NCI-H446 treated with DMSO at 0.1 percent for 48 hours (cell line): ENCODE data around the gene MSI1.

Experiments used
- DNase-seq: peaks from one replicate; lab custom pipeline; 2025; lab: John Stamatoyannopoulos, UW

The MSI1 gene

DNA sequence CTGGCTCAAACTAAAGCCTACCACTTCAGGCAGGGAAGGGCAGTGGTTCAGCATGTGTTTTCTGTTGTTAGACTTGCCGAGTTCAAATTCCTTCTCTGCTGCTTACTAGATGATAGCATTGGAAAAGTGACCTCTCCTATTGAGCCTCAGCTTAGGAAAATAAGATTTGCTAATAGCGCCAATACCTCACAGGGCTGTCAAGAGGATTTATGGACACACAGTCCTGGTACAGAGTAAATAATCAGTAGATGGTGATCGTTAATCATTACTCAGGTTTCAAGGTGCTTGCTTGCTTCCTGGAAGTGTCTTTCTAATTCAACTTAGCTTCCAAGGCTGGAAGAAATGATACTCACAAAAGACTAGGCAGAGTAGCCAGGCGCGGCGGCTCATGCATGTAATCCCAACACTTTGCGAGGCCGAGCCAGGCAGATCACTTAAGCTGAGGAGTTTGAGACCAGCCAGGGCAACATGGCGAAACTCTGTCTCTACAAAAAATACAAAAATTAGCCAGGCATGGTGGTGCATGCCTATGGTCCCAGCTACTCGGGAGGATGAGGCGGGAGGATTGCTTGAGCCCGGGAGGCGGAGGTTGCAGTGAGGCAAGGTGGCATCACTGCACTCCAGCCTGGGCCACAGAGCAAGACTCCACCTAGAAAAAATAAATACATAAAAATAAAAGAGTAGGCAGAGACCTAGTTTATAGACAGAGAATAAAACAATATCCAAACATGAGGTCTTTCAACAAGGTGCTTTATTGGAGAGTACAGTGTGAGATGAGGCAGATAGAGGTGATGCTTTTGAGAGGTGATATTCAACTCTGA lies 47.4 kb downstream of the MSI1 start:
- no peak for DNase-seq

DNA sequence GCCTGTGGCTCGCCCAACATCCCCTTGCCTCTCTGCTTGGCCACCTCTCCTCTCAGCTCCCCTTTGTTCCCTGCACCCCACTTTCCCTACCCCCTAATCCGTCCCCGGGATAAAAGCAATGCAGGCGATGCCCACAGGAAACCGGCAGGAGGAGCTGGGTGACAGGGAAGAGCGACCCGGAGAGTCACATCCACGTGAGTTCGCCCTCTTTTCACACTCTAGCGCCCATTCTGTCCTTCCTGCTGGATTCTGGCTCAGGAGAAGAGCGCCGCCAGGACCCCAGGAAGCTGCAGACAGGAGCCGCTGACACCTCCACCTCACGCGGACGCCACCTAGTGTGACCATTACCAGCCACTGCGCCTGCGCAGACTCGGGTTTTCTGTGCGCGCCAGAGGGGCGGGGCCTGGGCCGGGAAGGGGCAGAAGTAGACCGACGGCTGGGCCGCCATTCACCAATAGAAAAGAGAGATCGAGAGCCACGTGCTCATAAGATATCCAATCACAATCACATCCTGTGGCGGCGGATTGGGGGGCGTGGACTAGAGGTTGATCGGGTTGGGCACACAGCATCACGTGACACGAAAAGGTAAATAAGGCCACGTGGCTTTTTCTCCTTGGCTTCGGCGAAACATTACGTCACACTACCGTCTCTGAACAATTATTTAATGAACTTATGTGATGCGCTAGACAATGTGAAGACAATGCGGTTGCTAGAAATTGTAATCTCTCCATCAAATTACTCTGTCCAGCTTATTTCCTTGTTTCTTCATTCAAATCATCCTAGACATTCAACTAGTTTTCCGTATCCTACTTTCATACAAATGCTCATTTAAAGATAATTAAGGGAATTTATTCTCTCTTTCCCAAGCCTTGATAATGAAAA lies 51.5 kb downstream of the MSI1 start:
- peak; percentile 99 for DNase-seq

DNA sequence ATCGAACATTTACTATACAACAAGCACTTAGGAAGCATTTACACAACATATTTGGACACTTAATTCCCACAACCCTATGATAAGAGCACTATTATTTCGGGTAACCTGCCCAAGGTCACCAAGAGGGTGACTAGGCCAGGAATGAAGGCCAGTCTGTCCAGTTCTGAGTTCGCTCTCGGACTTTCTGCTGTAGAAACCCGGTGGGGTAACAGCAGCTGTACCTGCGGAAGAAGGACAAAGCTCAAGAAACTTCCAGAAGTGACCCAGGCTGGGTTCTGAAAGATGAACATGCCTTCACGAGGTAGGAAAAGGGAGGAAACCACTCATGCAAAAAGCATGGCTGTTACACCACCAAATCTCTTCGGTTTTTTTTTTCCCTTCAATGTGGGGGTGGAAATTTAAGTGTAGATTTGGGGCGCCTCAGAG lies 52.2 kb downstream of the MSI1 start:
- DNase-seq, result no peak

DNA sequence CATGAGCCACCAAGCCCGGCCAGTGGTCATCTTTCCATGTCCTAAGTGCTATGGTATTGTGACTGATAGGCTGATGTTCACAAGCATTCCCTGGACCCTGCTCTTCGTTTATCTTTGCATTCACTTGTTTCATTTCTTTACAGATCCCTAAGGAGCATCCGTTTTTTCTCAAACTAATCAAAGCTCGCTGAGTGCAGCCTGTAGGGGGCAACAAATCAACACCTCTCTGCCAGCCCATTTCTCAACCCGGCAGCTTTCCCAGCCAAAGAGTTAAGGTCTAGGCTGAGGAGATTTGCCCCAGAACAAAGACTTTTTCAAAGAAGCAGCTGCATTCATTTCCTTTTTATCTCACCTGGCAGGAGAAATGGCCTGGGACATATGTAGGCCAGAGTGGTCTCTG lies 54.7 kb downstream of the MSI1 start:
- DNase-seq, result no peak

DNA sequence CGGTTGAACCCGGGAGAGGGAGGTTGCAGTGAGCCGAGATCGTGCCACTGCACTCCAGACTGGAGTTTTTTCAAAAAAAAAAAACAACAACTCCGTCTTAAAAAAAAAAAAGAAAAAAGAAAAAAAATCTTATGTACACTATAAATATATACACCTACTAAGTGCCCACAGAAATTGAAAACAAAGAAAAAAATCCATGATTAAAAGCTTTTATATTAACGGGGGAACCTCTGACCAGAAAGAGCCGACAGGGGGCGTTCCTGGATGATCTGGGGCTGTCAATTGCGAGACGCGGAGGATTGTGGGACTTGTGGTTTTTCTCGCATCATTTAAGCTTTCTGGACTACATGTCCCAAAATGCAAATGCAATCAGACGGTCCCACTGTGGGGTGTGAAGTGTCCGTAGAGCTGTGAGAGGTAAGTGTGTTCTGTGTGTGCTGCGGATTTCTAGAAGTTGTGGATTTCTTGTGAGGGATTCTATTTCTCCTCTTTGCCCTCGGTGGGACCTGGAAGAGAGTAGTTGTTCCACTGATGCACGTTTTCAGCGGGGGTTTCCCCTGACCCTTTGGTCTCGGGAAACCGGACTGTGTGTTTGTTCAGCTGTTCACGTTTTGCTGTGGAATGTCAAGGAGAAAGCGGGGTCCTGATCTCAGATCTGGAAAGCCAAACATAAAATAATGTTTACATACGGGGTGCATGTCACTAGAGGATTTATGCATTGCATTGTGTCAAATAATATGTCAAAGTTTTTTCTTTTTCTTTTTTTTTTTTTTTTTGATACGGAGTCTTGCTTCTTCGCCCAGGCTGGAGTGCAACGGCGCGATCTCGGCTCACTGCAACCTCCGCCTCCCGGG lies 66.8 kb downstream of the MSI1 start, which contains the start of gene SIRT4:
Gene SIRT4, plus strand, starts transcription at position 360 of the 854 bp plus-strand sequence. CDS start 1,241 bp downstream, outside the sequence.
- peak; percentile 88 for DNase-seq

DNA sequence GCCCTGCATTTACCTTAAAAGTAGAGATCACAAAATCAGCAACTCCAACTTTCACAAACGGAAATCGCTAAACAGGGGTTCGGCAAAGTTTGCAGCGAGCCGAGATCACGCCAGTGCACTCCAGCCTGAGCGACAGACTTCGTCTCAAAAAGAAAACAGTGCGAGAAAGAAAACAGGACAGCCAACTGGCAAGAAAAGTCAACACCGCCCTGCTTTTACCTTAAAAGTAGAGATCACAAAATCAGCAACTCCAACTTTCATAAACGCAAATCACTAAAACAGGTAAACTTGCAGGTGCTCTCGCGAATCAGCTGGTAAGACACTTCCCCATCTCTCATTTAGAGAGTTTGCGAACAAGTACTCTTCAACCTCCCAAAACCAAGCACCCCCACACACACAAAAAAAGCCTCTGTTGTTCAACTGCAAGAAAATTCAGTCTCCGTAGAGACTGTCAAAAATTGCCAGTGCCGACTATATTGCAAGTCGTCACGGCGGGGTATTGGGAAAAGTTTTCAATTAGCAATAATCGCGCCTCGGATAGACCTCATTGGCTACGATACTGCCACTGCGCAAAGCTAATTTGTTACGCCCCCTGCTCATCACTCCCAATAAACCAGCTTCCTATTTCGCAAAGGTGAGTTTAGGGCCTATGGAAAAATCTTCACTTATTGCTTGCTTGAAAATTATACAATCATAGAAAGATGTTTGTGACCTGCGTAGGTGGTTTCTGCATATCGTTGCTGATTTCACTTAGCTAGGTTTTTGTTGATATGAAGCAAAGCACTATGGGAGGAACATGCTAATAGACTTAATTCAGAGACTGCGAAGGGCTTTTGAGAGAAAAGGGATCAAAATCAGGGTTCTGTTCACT lies 76.1 kb downstream of the MSI1 start, which contains the start of gene RNU4-1:
Gene RNU4-1, minus strand, starts transcription at position 577 of the 871 bp plus-strand sequence.
- peak; percentile 99 for DNase-seq

DNA sequence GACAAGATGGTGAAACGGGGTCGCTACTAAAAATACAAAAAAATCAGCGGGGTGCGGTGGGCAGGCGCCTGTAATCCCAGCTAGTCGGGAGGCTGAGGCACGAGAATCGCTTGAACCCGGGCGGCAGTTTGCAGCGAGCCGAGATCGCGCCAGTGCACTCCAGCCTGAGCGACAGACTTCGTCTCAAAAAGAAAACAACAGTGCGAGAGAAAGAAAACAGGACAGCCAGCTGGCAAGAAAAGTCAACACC lies 76.6 kb downstream of the MSI1 start:
- no peak for DNase-seq
